Transverse colon (tissue), 4 donors: Measurements from ENCODE around the gene MTMR10. TPM values are rescaled to one million over a fixed set of nuclear protein-coding genes. Genes with fewer than 3 reads are reported as not detected.

Experiments used
- DNase-seq: peaks from one replicate; pipeline ENCODE4 v3.0.0-alpha.2; 2019
- H3K27ac ChIP-seq, 4 donors: fragments of 200-600 bp; sonication (generic); 2 replicates each; pipeline ENCODE4 v1.5.1; 2016 to 2018; ENCODE audit warnings: inconsistent platforms in 4 of 4
- H3K27me3 ChIP-seq: fragments of 200-600 bp; sonication (generic); 2 replicates; pipeline ENCODE4 v1.5.1; 2017; ENCODE audit warnings: inconsistent platforms
- H3K36me3 ChIP-seq, 4 donors: fragments of 200-600 bp; sonication (generic); 2 replicates each; pipeline ENCODE4 v1.5.1; 2017 to 2019; ENCODE audit warnings: inconsistent platforms in 4 of 4
- H3K4me1 ChIP-seq, 4 donors: fragments of 200-600 bp; sonication (generic); 2 replicates each; pipeline ENCODE4 v1.5.1; 2017 to 2020; ENCODE audit warnings: inconsistent platforms in 4 of 4
- H3K4me3 ChIP-seq, 4 donors: fragments of 200-600 bp; sonication (generic); 1 replicate in 1 of 4; 2 replicates in 3 of 4; pipeline versions ENCODE4 v1.5.1 to v1.6.1; 2017 to 2019; ENCODE audit warnings: inconsistent platforms in 4 of 4
- H3K9me3 ChIP-seq, 2 donors: fragments of 200-600 bp; sonication (generic); 2 replicates each; pipeline ENCODE4 v1.5.1; 2017 to 2019; ENCODE audit warnings: inconsistent platforms in 2 of 2
- EP300 ChIP-seq: sonication (generic); formaldehyde crosslinking; IDR thresholded peaks from one replicate; pipeline ENCODE4 v1.6.1; 2017; ENCODE audit warnings: antibody characterized with exemption, low read depth
- POLR2A ChIP-seq: fragments of 450-650 bp; IDR thresholded peaks from one replicate; pipeline ENCODE4 v1.6.1; 2016; ENCODE audit warnings: antibody characterized with exemption, mild to moderate bottlenecking, moderate library complexity
- POLR2AphosphoS5 ChIP-seq, 3 donors: sonication (generic); formaldehyde crosslinking; IDR thresholded peaks; one replicate each; pipeline ENCODE4 v1.6.1; 2016; ENCODE audit warnings: antibody characterized with exemption in 3 of 3
- WGBS, 2 donors: methylation state at CpG; one replicate each; pipeline ENCODE4 v1.1.5; 2018; ENCODE audit warnings: low coverage in 1 of 2; 5-methylcytosine and 5-hydroxymethylcytosine counted together
- in situ Hi-C, 4 donors: fragments of 200-750 bp; cut with MboI; loops; one replicate each; pipeline versions ENCODE4 v1.15.0 to v1.15.1; 2017; ENCODE audit warnings: low sequenced_read_pairs in 3 of 4, low pct_ligation_motif_present in 1 of 4, low pct_unique_long_range_greater_than_20kb in 1 of 4
- intact Hi-C: fragments of 100-400 bp; cut with DNase I; formaldehyde crosslinking; loops from one replicate; pipeline ENCODE4 v1.15.1; 2023; ENCODE audit warnings: low total_unique reads
- total RNA-seq, 4 donors: library from RNA; depleted of rRNA; stranded (reverse); fragments of >200 nt; gene quantifications; one replicate each; pipeline ENCODE4 v1.1.0, GENCODE V29; 2016
- TF ChIP-seq, protein P1 (sequence below), 5 experiments: fragments of 200-600 bp in 3 of 5; fragments of 450-650 bp in 2 of 5; sonication (generic) in 3 of 5; IDR thresholded peaks; 1 replicate in 2 of 5; 2 replicates in 3 of 5; pipeline ENCODE4 v1.5.1; 2016 to 2017; ENCODE audit warnings: antibody characterized with exemption in 5 of 5, inconsistent platforms in 3 of 5, mild to moderate bottlenecking in 2 of 5, moderate library complexity in 1 of 5

MTMR10 gene
- total RNA-seq, 4 donors from 2014 or later = 11.1 to 40.8 (median 32.7) TPM

DNA sequence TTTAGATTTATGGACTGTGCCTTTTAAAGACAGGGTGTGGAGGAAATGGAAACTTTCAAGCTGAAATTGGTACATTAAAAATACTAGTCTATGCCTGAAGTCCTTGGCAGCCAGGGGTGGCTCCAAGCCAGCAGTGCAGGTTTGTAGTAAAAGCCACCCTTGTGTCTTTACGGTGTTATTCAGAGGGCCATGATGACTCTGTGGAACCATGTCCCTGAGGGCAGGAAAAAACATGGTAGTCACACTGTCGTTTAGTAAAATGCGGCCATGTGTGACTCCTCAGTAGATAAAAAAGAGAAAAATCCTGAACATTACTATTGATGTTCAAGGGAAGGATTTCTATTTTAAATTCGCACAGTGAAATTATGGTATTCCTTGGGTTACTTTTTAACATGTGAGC is 85.1 kb downstream of the MTMR10 start:
- Histone ChIP-seq H3K9me3 (no peaks in the 10 kb centered on the region), H3K27ac (peak overlapping the region in 3 of 4 donors; percentile 27 to 45 (median 38)), H3K27me3 (no peaks in the 10 kb centered on the region), H3K36me3 (peaks cover 0 to 8% (median 3%) of the 10 kb centered on the region in 4 donors), H3K4me1 (peaks cover 0 to 30% (median 8%) of the 10 kb centered on the region in 4 donors), H3K4me3 (no peak overlapping the region)
- DNase-seq = peak; percentile 48
- TF ChIP-seq, protein P1, sequence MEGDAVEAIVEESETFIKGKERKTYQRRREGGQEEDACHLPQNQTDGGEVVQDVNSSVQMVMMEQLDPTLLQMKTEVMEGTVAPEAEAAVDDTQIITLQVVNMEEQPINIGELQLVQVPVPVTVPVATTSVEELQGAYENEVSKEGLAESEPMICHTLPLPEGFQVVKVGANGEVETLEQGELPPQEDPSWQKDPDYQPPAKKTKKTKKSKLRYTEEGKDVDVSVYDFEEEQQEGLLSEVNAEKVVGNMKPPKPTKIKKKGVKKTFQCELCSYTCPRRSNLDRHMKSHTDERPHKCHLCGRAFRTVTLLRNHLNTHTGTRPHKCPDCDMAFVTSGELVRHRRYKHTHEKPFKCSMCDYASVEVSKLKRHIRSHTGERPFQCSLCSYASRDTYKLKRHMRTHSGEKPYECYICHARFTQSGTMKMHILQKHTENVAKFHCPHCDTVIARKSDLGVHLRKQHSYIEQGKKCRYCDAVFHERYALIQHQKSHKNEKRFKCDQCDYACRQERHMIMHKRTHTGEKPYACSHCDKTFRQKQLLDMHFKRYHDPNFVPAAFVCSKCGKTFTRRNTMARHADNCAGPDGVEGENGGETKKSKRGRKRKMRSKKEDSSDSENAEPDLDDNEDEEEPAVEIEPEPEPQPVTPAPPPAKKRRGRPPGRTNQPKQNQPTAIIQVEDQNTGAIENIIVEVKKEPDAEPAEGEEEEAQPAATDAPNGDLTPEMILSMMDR (IDR thresholded peaks at IDR 0.05) = no peak
- TF ChIP-seq POLR2A = no peak
- no peak for TF ChIP-seq POLR2AphosphoS5 (IDR thresholded peaks at IDR 0.05)
- TF ChIP-seq EP300 = no peak
- intact Hi-C loops = no loop called here
- in situ Hi-C loops = no loop called here
- 57 to 63% methylated on average over 4 of the region's 4 CpGs for WGBS, 2 donors

DNA sequence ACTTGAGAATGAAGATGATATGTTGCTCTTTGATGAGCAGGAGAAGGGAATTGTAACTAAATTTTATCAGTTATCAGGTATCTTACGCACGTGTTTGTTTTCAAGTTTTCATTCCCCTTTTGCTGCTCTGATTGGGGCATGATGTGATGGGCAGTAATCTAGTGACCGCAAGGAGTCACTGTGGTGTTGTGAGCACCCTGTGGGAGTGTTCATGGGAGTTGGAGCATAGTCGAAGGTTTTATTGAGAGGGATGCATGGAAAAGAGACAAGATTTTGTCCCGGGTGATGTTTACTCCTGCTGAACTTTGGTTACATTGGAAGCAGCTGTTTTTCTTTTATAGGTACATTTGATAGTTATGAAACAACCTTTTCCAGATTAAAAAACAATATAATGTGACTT is 85.6 kb downstream of the MTMR10 start:
- intact Hi-C loops = no loop called here
- Histone ChIP-seq H3K36me3 (peaks cover 0 to 6% (median 2%) of the 10 kb centered on the region in 4 donors), H3K27ac (peak overlapping the region in 3 of 4 donors; percentile 27 to 45 (median 38)), H3K4me3 (no peak overlapping the region), H3K27me3 (no peaks in the 10 kb centered on the region), H3K4me1 (peaks cover 0 to 30% (median 8%) of the 10 kb centered on the region in 4 donors), H3K9me3 (no peaks in the 10 kb centered on the region)
- DNase-seq = peak; percentile 43
- in situ Hi-C loops = no loop called here
- TF ChIP-seq POLR2A (no peak), POLR2AphosphoS5 (IDR thresholded peaks at IDR 0.05) (no peak)
- TF ChIP-seq, protein P1 (IDR thresholded peaks at IDR 0.05) = peak in 4 of 5 experiments; percentile 27 to 64 (median 46)
- WGBS, 2 donors = 43 to 53% methylated on average over 2 to 5 of the region's 5 CpGs

DNA sequence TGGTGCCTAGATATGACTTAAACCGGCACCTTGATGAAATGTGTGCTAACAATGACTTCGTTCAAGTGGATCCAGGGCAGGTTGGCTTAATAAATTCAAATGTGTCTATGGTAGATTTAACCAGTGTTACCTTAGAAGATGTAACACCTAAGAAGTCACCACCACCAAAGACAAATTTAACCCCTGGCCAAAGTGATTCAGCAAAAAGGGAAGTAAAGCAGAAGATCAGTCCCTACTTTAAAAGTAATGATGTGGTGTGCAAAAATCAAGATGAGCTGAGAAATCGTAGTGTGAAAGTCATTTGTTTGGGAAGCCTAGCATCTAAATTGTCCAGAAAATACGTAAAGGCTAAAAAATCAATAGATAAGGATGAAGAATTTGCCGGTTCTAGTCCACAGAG is 86.6 kb downstream of the MTMR10 start:
- TF ChIP-seq POLR2AphosphoS5 (IDR thresholded peaks at IDR 0.05) = no peak
- no peak for TF ChIP-seq POLR2A
- TF ChIP-seq EP300 = no peak
- intact Hi-C loops (no loop called here), in situ Hi-C loops (no loop called here)

GRCh38 chr15:30903497-30904187 is 87.8 kb downstream of the MTMR10 start, which contains the start of gene FAN1:
FAN1 (plus strand) TSS chr15:30903915; CDS start chr15:30904664, 749 bp downstream.
- Histone ChIP-seq H3K4me3 (peak within 1 kb of the TSS; percentile 42 to 75 (median 66)), H3K4me1 (peaks cover 0 to 30% (median 8%) of the 10 kb centered on the region in 4 donors), H3K36me3 (no peaks in the 10 kb centered on the region), H3K9me3 (no peaks in the 10 kb centered on the region), H3K27ac (peak within 1 kb of the TSS; percentile 77 to 86 (median 84)), H3K27me3 (no peaks in the 10 kb centered on the region)
- WGBS, 2 donors = 0% methylated on average over 3 to 43 of the region's 65 CpGs
- DNase-seq = peak; percentile 92
- in situ Hi-C loops (no loop called here), intact Hi-C loops (no loop called here)
- TF ChIP-seq, protein P1 (IDR thresholded peaks at IDR 0.05) = peak in 2 of 5 experiments; percentile 2 to 6
- TF ChIP-seq EP300 (no peak), POLR2AphosphoS5 (IDR thresholded peaks at IDR 0.05) (peak; percentile 77 to 87 (median 81)), POLR2A (peak; percentile 57)

More for the DNA sequence above, 86.6 kb downstream of the MTMR10 start:
- no peak overlapping the region for H3K4me3 ChIP-seq
- H3K4me1 ChIP-seq = peaks cover 0 to 30% (median 8%) of the 10 kb centered on the region in 4 donors
- WGBS, 2 donors = 87 to 95% methylated on average over 5 of the region's 5 CpGs
- H3K27ac ChIP-seq = no peak overlapping the region
- H3K36me3 ChIP-seq = no peaks in the 10 kb centered on the region
- H3K9me3 ChIP-seq = no peaks in the 10 kb centered on the region
- no peaks in the 10 kb centered on the region for H3K27me3 ChIP-seq
- DNase-seq = no peak
